Measurements from ENCODE around the gene SYNC.

DNA sequence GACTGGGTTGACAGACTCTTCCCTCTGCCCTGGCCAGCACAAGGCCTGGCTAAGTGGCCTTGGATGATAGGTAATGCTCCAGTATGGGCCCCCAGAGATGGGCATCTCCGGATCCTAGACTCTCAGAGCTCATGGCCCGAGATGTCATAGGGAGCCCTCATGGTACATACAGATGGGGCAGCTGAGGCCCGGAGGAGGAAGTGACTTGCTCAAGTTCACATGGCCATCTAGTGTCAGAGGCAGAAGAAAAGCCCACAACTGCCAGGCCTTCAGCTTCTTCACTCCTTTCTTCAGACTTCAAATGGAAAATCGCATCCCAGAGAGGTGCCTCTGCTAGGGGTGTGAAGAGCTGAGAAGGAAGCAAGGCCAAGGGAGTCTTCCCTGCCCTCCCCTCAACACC, 46.8 kb upstream of the SYNC start:
- no peak for TF ChIP-seq CTCF (IDR thresholded peaks at IDR 0.05; ENCODE audit: low read length)
- no peak for TF ChIP-seq EZH2 (IDR thresholded peaks at IDR 0.05; ENCODE audit: borderline replicate concordance, low read length)
